H1 (cell line): ENCODE data around the gene LGR4.

Source experiments
- CTCF ChIP-seq, 3 experiments: IDR thresholded peaks; 1 replicate in 2 of 3; 2 replicates in 1 of 3; pipeline versions ENCODE4 v1.5.1 to v1.6.1; 2011; ENCODE audit warnings: low read length in 3 of 3, mild to moderate bottlenecking in 3 of 3, inconsistent platforms in 2 of 3, low read depth in 1 of 3, moderate library complexity in 1 of 3; ENCODE audit not compliant: insufficient read depth in 1 of 3; ENCODE audit errors: control extremely low read depth in 1 of 3
- EZH2 ChIP-seq: fragments of 200-600 bp; sonication (generic); IDR thresholded peaks from 2 replicates; pipeline ENCODE4 v1.7.1; 2012; ENCODE audit warnings: low read depth, mild to moderate bottlenecking, moderate library complexity, low read length, inconsistent platforms; ENCODE audit not compliant: severe bottlenecking
- HDAC2 ChIP-seq, 2 experiments: fragments of 300-600 bp in 1 of 2; sonication (generic) in 1 of 2; IDR thresholded peaks; 2 replicates each; pipeline ENCODE4 v1.6.1; 2011 to 2012; ENCODE audit warnings: low read depth in 2 of 2, low read length in 2 of 2, mild to moderate bottlenecking in 2 of 2, moderate library complexity in 2 of 2, borderline replicate concordance in 1 of 2, inconsistent platforms in 1 of 2
- POLR2A ChIP-seq, 2 experiments: IDR thresholded peaks; 1 replicate in 1 of 2; 2 replicates in 1 of 2; pipeline ENCODE4 v1.6.1; 2011; ENCODE audit warnings: low read depth in 2 of 2, low read length in 2 of 2, mild to moderate bottlenecking in 2 of 2; ENCODE audit errors: control extremely low read depth in 1 of 2
- TEAD4 ChIP-seq: IDR thresholded peaks from 2 replicates; pipeline ENCODE4 v1.6.1; 2012; ENCODE audit warnings: low read depth, low read length, inconsistent platforms, mixed read lengths

DNA sequence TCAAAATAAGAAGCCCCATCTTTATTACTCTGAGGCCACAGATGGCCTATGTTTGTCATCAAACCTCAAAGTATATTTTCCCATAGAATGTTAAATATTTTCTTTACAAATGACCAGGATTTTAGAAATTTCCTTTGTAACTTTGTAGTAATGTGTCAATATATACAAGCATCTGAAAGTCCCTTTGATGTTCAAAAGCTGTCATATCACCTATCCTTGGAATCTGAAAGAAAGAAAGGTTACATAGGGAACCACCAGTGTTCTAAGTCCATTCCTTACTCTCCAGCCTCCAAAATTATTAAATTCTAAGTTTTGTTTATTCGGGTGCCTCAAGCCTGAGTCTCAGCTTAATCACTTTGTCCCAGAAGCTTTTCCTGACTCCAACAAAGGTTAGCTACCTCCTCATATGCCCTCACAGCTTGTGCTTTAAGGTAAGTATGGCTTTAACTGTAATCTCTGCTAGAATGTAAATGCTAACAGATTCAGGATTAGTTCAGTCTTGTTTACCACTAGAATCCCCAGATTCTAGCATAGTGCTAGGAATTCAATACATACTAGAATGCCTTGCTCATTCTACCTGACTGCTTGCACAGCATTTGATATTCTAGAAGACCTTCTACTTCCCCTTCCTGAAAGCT lies 141.8 kb downstream of the LGR4 start:
- TF ChIP-seq POLR2A (IDR thresholded peaks at IDR 0.05; ENCODE audit: control extremely low read depth in 1 of 2, low read depth in 2 of 2, low read length in 2 of 2) (no peak), CTCF (IDR thresholded peaks at IDR 0.05; ENCODE audit: control extremely low read depth in 1 of 3, insufficient read depth in 1 of 3, low read depth in 1 of 3, low read length in 3 of 3) (no peak), EZH2 (no peak), HDAC2 (IDR thresholded peaks at IDR 0.05; ENCODE audit: borderline replicate concordance in 1 of 2, low read depth in 2 of 2, low read length in 2 of 2) (no peak), TEAD4 (no peak)
